ENCODE results near the gene LITAFD. TPM values are rescaled to one million over a fixed set of nuclear protein-coding genes. Genes with fewer than 3 reads are reported as not detected.
"Not testable (repeated sequence)": the region's sequence is repeated elsewhere in the genome, so short reads cannot be mapped to it uniquely, and the experiment has no call there.

Gene LITAFD
- total RNA-seq, 4 donors from 2014 or later = not detected

DNA sequence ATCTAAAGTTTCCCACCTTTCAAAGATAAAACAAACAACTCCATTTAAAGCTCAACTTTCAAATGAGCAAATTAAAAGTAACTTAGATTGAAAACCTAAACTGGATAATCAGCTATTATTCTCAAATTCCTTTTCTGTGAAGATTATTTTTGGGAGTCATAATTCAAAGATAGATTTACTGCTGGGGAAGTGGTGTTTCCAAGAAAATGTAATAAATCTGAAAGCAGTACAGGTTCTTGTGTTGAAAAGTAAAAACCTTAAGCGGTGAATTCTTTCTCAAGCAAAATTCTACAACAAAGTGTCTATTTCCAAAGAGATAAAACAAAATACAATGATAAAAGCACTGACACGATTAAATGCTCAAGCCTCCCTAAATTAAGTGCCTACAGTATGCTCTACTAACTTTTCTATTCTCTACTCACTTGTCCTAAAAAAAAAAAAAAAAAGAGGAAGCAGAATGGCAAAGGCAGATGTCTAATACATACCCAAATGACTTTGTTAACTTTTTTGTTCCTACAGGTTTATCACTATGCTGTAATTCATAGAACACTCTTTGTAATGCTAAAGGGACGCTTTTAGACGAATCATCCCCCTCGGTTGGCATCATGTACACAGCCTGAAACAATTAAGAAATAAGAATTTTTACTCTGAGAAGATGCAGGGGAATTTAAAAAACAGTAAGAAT lies 34.5 kb downstream of the LITAFD start:
- Histone ChIP-seq H3K27me3 (no peaks in the 10 kb centered on the region), H3K4me1 (no peaks in the 10 kb centered on the region), H3K27ac (no peak overlapping the region), H3K9me3 (no peaks in the 10 kb centered on the region), H3K4me3 (no peak overlapping the region), H3K36me3 (peaks cover 0 to 99% (median 19%) of the 10 kb centered on the region in 3 donors)
- TF ChIP-seq EP300 (IDR thresholded peaks at IDR 0.05) (no peak), POLR2A (IDR thresholded peaks at IDR 0.05) (no peak)
- TF ChIP-seq, protein P1, sequence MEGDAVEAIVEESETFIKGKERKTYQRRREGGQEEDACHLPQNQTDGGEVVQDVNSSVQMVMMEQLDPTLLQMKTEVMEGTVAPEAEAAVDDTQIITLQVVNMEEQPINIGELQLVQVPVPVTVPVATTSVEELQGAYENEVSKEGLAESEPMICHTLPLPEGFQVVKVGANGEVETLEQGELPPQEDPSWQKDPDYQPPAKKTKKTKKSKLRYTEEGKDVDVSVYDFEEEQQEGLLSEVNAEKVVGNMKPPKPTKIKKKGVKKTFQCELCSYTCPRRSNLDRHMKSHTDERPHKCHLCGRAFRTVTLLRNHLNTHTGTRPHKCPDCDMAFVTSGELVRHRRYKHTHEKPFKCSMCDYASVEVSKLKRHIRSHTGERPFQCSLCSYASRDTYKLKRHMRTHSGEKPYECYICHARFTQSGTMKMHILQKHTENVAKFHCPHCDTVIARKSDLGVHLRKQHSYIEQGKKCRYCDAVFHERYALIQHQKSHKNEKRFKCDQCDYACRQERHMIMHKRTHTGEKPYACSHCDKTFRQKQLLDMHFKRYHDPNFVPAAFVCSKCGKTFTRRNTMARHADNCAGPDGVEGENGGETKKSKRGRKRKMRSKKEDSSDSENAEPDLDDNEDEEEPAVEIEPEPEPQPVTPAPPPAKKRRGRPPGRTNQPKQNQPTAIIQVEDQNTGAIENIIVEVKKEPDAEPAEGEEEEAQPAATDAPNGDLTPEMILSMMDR (IDR thresholded peaks at IDR 0.05) = no peak
- DNase-seq (ENCODE audit: low spot score in 2 of 2) = no peak
- WGBS, 2 donors = 87 to 88% methylated on average over 5 of the region's 5 CpGs

DNA sequence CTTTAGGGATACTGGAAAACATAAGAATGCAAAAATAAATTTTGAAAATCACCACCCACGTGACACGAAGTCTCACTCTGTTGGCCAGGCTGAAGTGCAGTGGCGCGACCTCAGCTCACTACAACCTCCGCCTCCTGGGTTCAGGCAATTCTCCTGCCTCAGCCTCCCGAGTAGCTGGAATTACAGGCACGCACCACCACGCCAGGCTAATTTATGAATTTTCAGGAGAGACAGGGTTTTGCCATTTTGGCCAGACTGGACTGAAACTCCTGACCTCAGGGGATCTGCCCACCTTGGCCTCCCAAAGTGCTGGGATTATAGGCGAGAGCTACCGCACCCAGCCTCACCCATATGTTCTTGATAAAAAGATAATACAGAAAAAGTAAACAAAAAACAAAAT lies 35.2 kb downstream of the LITAFD start:
- not testable (repeated sequence) for H3K4me1 ChIP-seq; DNase-seq (ENCODE audit: low spot score in 2 of 2); H3K27ac ChIP-seq; H3K27me3 ChIP-seq; H3K9me3 ChIP-seq; H3K4me3 ChIP-seq
- 92 to 95% methylated on average over 10 of the region's 10 CpGs for WGBS, 2 donors
- H3K36me3 ChIP-seq = peaks cover 0 to 99% (median 24%) of the 10 kb centered on the region in 3 donors

DNA sequence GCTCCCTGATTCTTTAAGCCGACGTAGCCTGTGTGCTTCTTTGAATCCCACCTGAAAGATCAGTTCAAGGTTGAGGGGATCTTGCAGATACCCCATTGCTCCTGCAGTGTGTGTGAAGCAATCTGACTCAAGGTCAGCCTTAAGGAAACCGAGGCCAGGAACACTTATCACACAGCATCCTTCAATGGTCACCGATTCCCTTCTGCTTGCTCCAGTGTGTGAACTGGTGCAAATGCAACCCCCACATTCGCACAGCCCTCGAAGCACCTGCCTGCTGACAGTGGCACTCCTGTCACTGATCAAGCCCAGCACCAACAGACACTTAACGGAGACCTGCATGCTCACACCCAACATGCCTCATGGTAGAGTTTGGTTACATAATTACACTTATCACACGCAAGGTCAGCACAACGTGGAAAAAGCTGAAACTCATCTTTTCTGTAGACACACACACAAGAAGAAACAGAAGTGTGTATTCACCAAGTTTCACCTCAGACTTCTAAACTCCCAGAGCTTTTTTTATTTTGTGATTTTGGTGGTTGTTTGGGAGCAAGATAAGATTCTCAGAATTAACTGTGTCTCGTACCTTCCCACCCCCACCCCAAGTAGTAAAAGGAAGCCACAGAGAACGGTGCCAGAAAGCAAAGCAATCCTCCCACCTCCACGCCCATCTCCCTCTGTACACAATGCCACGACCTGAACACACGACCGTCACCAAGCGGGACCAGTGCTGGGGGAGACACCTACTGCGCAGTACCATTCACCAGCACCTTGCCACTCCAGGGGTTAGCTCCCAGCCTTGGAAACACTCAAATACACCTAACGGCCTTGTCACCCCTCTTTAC lies 37.2 kb downstream of the LITAFD start:
- no peak overlapping the region for H3K4me3 ChIP-seq
- H3K4me1 ChIP-seq = no peaks in the 10 kb centered on the region
- 78 to 80% methylated on average over 18 of the region's 18 CpGs for WGBS, 2 donors
- no peak for DNase-seq (ENCODE audit: low spot score in 2 of 2)
- H3K36me3 ChIP-seq = peaks cover 0 to 88% (median 24%) of the 10 kb centered on the region in 3 donors
- no peaks in the 10 kb centered on the region for H3K27me3 ChIP-seq
- TF ChIP-seq POLR2A (IDR thresholded peaks at IDR 0.05) = no peak
- no peak for TF ChIP-seq EP300 (IDR thresholded peaks at IDR 0.05)
- TF ChIP-seq, protein P1 (IDR thresholded peaks at IDR 0.05) = no peak
- no peak overlapping the region for H3K27ac ChIP-seq
- no peaks in the 10 kb centered on the region for H3K9me3 ChIP-seq

DNA sequence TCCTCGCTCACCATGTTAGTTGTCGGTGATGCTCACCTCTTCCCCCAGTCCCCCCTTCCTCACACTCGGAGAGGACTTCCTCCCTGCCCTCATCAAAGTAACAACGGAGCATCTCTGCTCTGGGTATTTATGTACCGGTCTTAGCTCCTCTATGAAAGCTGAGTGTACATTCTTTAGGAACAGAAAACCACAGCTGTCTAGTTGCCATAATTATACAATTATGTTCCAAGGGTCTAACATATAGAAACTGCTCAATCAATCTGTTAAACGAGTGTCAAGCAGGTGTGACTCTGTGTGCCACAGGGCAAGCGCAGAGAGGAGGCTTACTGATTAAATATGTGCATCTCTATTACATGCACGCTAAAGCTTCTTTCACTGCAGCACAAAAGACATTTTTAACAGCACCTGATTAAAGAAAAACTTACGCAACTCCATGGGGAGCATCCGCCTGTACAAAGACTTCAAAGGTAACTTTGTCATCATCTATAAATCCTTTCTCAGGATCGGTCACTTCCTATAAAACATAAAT lies 37.8 kb downstream of the LITAFD start:
- Histone ChIP-seq H3K27me3 (no peaks in the 10 kb centered on the region), H3K36me3 (peaks cover 0 to 81% (median 18%) of the 10 kb centered on the region in 3 donors), H3K4me1 (no peaks in the 10 kb centered on the region), H3K4me3 (no peak overlapping the region), H3K27ac (no peak overlapping the region), H3K9me3 (no peaks in the 10 kb centered on the region)
- WGBS, 2 donors = 84 to 90% methylated on average over 11 of the region's 11 CpGs
- TF ChIP-seq, protein P1 (IDR thresholded peaks at IDR 0.05) = no peak
- TF ChIP-seq EP300 (IDR thresholded peaks at IDR 0.05) (no peak), POLR2A (IDR thresholded peaks at IDR 0.05) (no peak)
- DNase-seq (ENCODE audit: low spot score in 2 of 2) = no peak

DNA sequence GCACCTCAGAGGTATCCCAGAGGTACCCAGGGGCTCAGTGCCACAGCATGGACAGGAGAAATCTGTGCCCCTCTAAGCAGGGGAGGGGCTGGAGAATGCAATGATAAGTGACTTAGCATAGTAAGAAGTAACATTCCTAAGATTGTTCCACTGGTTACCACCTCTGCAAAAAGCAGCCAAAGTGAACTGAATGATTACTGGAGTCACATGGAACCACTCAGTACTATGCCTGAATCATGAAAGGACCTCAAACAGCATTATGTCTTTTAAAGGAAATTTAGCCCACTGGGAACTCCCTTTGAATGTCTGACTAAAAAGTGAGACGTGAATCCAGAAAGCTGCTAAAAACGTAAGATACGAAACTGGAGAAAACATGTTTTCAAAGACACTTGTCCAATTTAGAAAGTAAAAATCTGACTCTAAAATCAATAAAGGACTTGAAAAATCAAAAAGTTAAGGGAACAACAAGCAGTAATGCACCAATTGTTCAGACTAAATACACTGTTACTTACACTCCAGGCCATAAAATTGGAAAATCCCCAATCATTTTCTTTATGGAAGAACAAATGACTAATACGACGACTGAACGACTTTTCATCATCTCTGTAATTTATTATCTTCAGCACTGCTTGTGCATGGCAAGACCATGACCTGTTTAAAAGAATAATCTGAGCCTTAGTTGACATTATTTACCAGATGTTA lies 38.6 kb downstream of the LITAFD start:
- H3K4me1 ChIP-seq = no peaks in the 10 kb centered on the region
- WGBS, 2 donors = 66% methylated on average over 6 of the region's 6 CpGs
- H3K27ac ChIP-seq = no peak overlapping the region
- H3K27me3 ChIP-seq = no peaks in the 10 kb centered on the region
- TF ChIP-seq, protein P1 (IDR thresholded peaks at IDR 0.05) = no peak
- no peak for TF ChIP-seq POLR2A (IDR thresholded peaks at IDR 0.05)
- TF ChIP-seq EP300 (IDR thresholded peaks at IDR 0.05) = no peak
- peaks cover 0 to 73% (median 17%) of the 10 kb centered on the region in 3 donors for H3K36me3 ChIP-seq
- H3K9me3 ChIP-seq = no peaks in the 10 kb centered on the region
- DNase-seq (ENCODE audit: low spot score in 2 of 2) = no peak
- no peak overlapping the region for H3K4me3 ChIP-seq

Measured in tibial nerve (tissue), 4 donors.